Posterior vena cava (tissue), 2 donors: ENCODE data around the gene CLDND1. TPM values are rescaled to one million over a fixed set of nuclear protein-coding genes. Genes with fewer than 3 reads are reported as not detected.

ENCODE experiments used
- DNase-seq: peaks from one replicate; pipeline ENCODE4 v3.0.0-alpha.2; 2020; ENCODE audit warnings: low spot score
- intact Hi-C, 2 donors: fragments of 100-400 bp; cut with DNase I; formaldehyde crosslinking; loops; one replicate each; pipeline versions ENCODE4 v1.14.1 to v1.14.2; 2022 to 2023
- total RNA-seq, 2 donors: library from RNA; stranded (reverse); fragmentation: NEBNext Ultra II Directional; extraction: Animal tissue kit (Norgen Biotek cat#: 25700); gene quantifications; one replicate each; pipeline ENCODE4 v1.2.1, GENCODE V29; 2021
- donor health status: DM: yes; HTN: yes; CAD: no.
- donor health status: DM: yes; HTN: yes; CAD: no.

CLDND1 gene
- total RNA-seq, 2 donors from 2014 or later = 105 to 114 TPM

- no peak for DNase-seq
- intact Hi-C loops = no loop called here
Observed at GRCh38 chr3:98553021-98553563, 30.4 kb upstream of the CLDND1 start.

DNA sequence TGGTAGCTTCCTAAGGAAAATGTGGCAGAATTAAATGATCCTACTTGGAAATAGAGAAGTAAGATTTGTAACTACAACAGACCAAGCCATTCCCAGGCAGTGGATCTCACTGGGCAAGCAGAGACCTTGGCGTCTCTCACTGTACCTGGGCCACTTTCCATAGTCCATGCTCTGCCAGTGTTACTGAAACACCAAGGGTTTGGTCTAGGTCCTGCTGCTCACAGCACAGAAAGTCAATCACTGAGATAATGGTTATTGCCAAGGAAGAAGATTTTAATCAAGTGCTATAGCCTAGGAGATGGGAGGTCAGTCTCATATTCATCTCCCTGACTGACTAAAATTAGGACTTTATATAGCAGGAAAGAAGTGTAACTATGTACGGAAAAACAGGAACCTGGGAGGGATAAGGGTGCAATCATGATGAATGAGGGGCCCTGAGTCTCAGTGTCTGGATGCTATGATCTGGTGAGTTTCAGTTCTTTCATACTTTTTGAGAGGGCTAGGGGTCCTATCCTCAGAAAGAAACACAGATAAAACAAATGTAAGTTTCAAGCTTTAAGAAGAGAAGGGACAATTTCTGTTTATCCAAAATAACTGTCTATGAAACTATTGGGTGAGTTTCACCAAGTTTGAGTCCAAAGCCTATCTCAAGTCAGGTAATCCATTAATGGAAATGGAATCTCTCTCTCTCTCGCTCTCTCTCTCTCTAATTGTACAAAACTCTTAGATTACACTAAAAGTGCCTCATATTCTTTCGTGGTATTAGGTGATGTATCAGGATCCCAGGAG lies 29.7 kb upstream of the CLDND1 start:
- intact Hi-C loops = no loop called here
- DNase-seq = no peak

GRCh38 chr3:98551754-98552153 lies 29.1 kb upstream of the CLDND1 start:
- intact Hi-C loops = no loop called here
- no peak for DNase-seq

- DNase-seq = no peak
Observed at GRCh38 chr3:98551236-98551635, 28.5 kb upstream of the CLDND1 start.

GRCh38 chr3:98550833-98551232 lies 28.1 kb upstream of the CLDND1 start:
- intact Hi-C loops = no loop called here
- no peak for DNase-seq

More at GRCh38 chr3:98551236-98551635, 28.5 kb upstream of the CLDND1 start:
- intact Hi-C loops = no loop called here

GRCh38 chr3:98548544-98548943 lies 25.8 kb upstream of the CLDND1 start:
- intact Hi-C loops = no loop called here
- DNase-seq = no peak

GRCh38 chr3:98545940-98546339 lies 23.2 kb upstream of the CLDND1 start:
- DNase-seq = no peak
- intact Hi-C loops = no loop called here

DNA sequence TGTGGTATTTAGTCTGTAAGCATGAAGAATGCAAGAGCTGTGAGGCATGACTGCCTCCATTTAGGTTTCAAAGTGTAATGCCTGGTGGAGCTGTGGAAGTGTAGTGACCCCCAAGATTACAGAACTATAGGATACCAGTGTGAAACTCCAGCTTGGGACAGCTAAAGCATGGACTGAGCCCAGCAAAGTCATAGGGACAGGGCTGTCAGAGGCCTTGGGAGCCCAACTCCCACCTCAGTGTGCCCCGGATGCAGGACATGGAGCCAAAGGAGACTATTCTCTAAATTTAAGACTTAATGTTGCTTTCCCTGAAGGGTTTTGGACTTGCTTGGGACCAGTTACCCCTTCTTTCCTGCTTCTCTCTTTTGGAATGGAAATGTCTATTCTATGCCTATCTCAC lies 19.9 kb upstream of the CLDND1 start:
- DNase-seq = no peak
- intact Hi-C loops = no loop called here

GRCh38 chr3:98541695-98542094 lies 19.0 kb upstream of the CLDND1 start:
- DNase-seq = no peak
- intact Hi-C loops = no loop called here

DNA sequence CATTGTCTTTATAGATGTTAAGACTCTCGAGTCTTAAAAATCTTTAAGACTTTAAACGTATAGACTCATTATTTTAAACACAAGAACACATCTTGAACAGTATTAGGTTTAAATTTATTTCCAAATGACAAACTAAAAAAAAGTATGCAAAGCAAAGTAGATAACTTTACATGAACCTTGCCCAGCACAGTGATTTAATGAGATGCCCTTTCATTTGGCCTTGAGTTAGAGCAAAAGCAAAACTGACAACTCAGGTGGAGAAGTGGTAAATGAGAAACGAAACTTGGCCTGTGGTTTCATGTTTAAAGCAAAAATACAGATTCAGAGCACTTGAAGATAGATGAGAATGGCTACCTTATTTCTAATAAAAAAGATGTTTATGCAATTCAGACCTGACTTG lies 17.6 kb upstream of the CLDND1 start:
- no peak for DNase-seq
- intact Hi-C loops = no loop called here

DNA sequence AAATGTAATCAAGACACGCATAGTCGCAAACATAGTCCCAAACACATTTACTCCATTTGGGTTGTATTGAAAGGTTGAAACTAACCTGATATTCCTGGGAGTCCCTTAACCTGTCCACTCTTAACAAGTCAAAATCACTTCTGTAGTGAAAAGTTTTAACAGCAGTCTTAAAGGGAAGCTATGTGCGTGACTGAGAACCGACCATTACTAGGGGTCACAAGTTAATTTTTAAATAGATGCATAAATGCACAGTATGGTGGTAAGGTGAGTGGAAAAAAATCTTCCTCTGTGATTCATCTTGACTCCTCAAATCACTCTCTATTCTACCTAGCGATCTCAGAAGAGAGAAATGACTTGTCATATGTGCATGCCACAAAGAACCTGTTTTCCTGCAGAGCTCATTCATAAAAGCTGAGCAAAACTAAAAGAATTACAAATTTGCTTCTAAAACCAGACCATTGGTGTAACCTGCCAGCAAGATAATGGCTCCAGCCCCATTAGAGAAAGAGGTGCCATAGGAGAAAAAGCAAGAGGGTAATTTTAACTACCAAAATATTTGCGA lies 13.8 kb upstream of the CLDND1 start:
- intact Hi-C loops = no loop called here
- DNase-seq = no peak

DNA sequence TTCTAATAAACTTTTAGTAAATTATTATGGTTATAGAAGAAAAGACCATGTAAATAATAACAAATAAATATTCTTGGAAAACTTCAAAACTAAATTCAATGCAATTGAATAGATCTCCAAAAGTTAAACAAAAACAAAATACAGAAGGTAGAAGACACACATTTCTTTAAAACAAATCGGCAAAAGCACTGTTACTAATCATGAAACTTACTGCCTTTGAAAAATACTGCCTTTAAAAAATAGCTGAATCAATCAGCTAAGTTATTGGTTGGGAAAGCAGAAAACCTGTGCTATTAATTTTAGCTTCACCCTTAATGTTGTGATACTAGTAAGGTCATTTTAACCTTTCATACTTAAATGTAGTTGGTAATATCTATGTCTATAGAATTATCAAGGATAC lies 12.0 kb upstream of the CLDND1 start:
- no peak for DNase-seq
- intact Hi-C loops = no loop called here

- intact Hi-C loops = no loop called here
- no peak for DNase-seq
Observed at GRCh38 chr3:98534168-98534567, 11.5 kb upstream of the CLDND1 start.

GRCh38 chr3:98532709-98533571 lies 10.2 kb upstream of the CLDND1 start:
- intact Hi-C loops = no loop called here
- no peak for DNase-seq

DNA sequence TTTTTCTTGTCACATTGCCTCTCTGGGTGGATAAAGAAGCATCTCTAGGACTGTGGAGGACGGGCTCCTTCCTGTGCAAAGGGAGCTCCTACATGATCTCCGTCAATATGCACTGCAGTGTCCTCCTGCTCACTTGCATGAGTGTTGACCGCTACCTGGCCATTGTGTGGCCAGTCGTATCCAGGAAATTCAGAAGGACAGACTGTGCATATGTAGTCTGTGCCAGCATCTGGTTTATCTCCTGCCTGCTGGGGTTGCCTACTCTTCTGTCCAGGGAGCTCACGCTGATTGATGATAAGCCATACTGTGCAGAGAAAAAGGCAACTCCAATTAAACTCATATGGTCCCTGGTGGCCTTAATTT lies 9.6 kb upstream of the CLDND1 start:
- intact Hi-C loops = no loop called here
- DNase-seq = no peak

- no peak for DNase-seq
- intact Hi-C loops = no loop called here
Observed at GRCh38 chr3:98531622-98532274, 9.0 kb upstream of the CLDND1 start, which contains the start of gene GPR15. Gene GPR15 (plus strand): TSS chr3:98531978. CDS start chr3:98532034, 56 bp downstream.

DNA sequence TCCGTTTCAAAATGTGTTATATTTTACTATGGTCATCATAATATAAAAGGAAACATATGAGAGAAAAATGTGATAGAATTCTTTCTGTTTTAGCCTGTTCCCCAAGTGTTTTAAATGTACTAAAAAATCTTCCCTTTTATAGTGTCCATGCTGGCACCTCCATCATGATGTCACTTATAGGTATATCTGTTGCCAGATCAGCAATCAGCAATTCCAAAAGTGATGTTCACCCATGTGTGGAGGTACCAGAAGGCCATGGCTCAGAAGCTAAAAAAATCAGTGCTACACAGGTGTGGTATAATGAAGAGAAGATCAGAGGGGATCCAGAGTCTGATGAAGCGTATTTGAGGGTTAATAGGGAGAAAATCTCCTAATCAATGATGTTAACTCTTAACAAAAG lies 8.0 kb upstream of the CLDND1 start:
- no peak for DNase-seq
- intact Hi-C loops = no loop called here

DNA sequence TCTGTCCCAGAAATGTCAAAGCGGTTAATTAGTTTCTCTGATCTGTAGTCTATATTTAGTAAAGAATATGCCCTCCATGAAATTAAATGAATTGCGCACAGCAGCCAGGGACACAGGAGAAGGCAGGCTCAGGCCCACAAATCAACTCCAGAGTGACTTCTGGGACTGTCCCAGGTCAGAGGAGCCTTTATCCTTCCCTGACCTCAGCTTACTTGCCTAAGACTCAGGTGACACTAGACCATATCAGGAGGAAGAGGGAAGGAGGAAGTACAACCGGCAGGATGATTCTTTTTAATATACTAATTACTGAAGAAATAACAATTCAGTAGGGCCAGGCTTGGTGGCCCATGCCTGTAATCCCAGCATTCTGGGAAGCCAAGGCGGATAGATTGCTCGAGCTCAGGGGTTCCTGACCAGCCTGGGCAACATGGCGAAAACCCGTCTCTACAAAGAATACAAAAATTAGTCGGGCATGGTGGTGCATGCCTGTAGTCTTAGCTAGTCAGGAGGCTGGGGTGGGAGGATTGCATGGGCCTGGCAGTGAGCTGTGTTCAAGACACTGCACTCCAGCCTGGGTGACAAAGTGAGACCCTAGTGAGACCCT lies 7.3 kb upstream of the CLDND1 start:
- intact Hi-C loops = no loop called here
- no peak for DNase-seq
